Measurements from ENCODE around the gene LRP6. TPM values are rescaled to one million over a fixed set of nuclear protein-coding genes. Genes with fewer than 3 reads are reported as not detected.

Gene LRP6
- total and polyA plus RNA-seq, 2 experiments from 2014 or later = 17.5 to 42.4 TPM

GRCh38 chr12:12180136-12180535 is 86.7 kb downstream of the LRP6 start:
- Histone ChIP-seq H3K9me2 (replicated peaks; ENCODE audit: insufficient read depth) (no peaks in the 10 kb centered on the region), H3K79me2 (peaks cover 72% of the 10 kb centered on the region), H3K4me2 (no peak overlapping the region), H3K9me3 (ENCODE audit: low read depth) (no peaks in the 10 kb centered on the region), H3K27ac (no peak overlapping the region), H4K20me1 (ENCODE audit: insufficient read depth, poor library complexity, severe bottlenecking) (peaks cover 3% of the 10 kb centered on the region), H2AFZ (no peak overlapping the region), H3K27me3 (no peaks in the 10 kb centered on the region), H3K4me1 (ENCODE audit: insufficient read depth) (peaks cover 10% of the 10 kb centered on the region), H3K36me3 (replicated peaks; ENCODE audit: insufficient read depth, low read depth) (no peaks in the 10 kb centered on the region), H3K4me3 (no peak overlapping the region)
- 0% methylated on average over 1 of the region's 1 CpG for WGBS (ENCODE audit: low lambda C conversion rate, missing lambda C conversion rate)
- TF ChIP-seq EZH2phosphoT487 (IDR thresholded peaks at IDR 0.05; ENCODE audit: low read depth, severe bottlenecking, unreplicated experiment) (no peak), EZH2 (IDR thresholded peaks at IDR 0.05; ENCODE audit: borderline replicate concordance) (no peak), CTCF (IDR thresholded peaks at IDR 0.05; ENCODE audit: poor library complexity) (no peak)
- DNase-seq (ENCODE audit: low spot score) = no peak

- Histone ChIP-seq H3K79me2 (peaks cover 68% of the 10 kb centered on the region), H3K4me2 (no peak overlapping the region), H3K27me3 (no peaks in the 10 kb centered on the region), H3K4me3 (no peak overlapping the region), H4K20me1 (ENCODE audit: insufficient read depth, poor library complexity, severe bottlenecking) (peaks cover 3% of the 10 kb centered on the region), H3K9me3 (ENCODE audit: low read depth) (no peaks in the 10 kb centered on the region), H3K9me2 (replicated peaks; ENCODE audit: insufficient read depth) (no peaks in the 10 kb centered on the region), H2AFZ (no peak overlapping the region), H3K36me3 (replicated peaks; ENCODE audit: insufficient read depth, low read depth) (no peaks in the 10 kb centered on the region), H3K4me1 (ENCODE audit: insufficient read depth) (peaks cover 10% of the 10 kb centered on the region), H3K27ac (peak overlapping the region; percentile 1)
- WGBS (ENCODE audit: low lambda C conversion rate, missing lambda C conversion rate) = 61% methylated on average over 2 of the region's 2 CpGs
- no peak for TF ChIP-seq EZH2phosphoT487 (IDR thresholded peaks at IDR 0.05; ENCODE audit: low read depth, severe bottlenecking, unreplicated experiment)
- TF ChIP-seq CTCF (IDR thresholded peaks at IDR 0.05; ENCODE audit: poor library complexity) = no peak
- TF ChIP-seq EZH2 (IDR thresholded peaks at IDR 0.05; ENCODE audit: borderline replicate concordance) = no peak
- DNase-seq (ENCODE audit: low spot score) = no peak
These were observed 88.3 kb downstream of the LRP6 start for GRCh38 chr12:12178559-12178958.

GRCh38 chr12:12176402-12176801 is 90.4 kb downstream of the LRP6 start:
- 96% methylated on average over 3 of the region's 3 CpGs for WGBS (ENCODE audit: low lambda C conversion rate, missing lambda C conversion rate)
- Histone ChIP-seq H3K9me2 (replicated peaks; ENCODE audit: insufficient read depth) (no peaks in the 10 kb centered on the region), H3K4me3 (no peak overlapping the region), H3K79me2 (peaks cover 69% of the 10 kb centered on the region), H3K4me2 (no peak overlapping the region), H3K4me1 (ENCODE audit: insufficient read depth) (no peaks in the 10 kb centered on the region), H4K20me1 (ENCODE audit: insufficient read depth, poor library complexity, severe bottlenecking) (peaks cover 12% of the 10 kb centered on the region), H3K9me3 (ENCODE audit: low read depth) (no peaks in the 10 kb centered on the region), H3K27ac (no peak overlapping the region), H2AFZ (no peak overlapping the region), H3K27me3 (no peaks in the 10 kb centered on the region), H3K36me3 (replicated peaks; ENCODE audit: insufficient read depth, low read depth) (no peaks in the 10 kb centered on the region)
- no peak for DNase-seq (ENCODE audit: low spot score)
- TF ChIP-seq EZH2phosphoT487 (IDR thresholded peaks at IDR 0.05; ENCODE audit: low read depth, severe bottlenecking, unreplicated experiment) = no peak
- no peak for TF ChIP-seq EZH2 (IDR thresholded peaks at IDR 0.05; ENCODE audit: borderline replicate concordance)
- no peak for TF ChIP-seq CTCF (IDR thresholded peaks at IDR 0.05; ENCODE audit: poor library complexity)

All from hepatocyte (in vitro differentiated cells).